ENCODE data around the gene MFSD2B.

The MFSD2B gene

GRCh38 chr2:24009680-24010476 lies at the start of gene MFSD2B:
Gene MFSD2B (plus strand): TSS chr2:24010085. CDS start chr2:24010097, 12 bp downstream.
- DNase-seq (ENCODE audit: low spot score in 2 of 2): no peak
- Histone ChIP-seq H3K4me1 (no peaks in the 10 kb centered on the region), H3K9me3 (no peaks in the 10 kb centered on the region), H3K4me3 (no peak within 1 kb of the TSS), H3K36me3 (replicated peaks) (no peaks in the 10 kb centered on the region), H3K27me3 (ENCODE audit: low read depth) (no peaks in the 10 kb centered on the region)
- in situ Hi-C loops (cut with MboI; ENCODE audit: low sequenced_read_pairs): no loop called here

- Histone ChIP-seq H3K4me3 (no peak overlapping the region), H3K27me3 (ENCODE audit: low read depth) (no peaks in the 10 kb centered on the region), H3K36me3 (replicated peaks) (peaks cover 9% of the 10 kb centered on the region), H3K4me1 (no peaks in the 10 kb centered on the region), H3K9me3 (no peaks in the 10 kb centered on the region)
- no peak for DNase-seq (ENCODE audit: low spot score in 2 of 2)
- in situ Hi-C loops (cut with MboI; ENCODE audit: low sequenced_read_pairs): no loop called here
Observed at GRCh38 chr2:23967846-23968245, 42.0 kb upstream of the MFSD2B start.

- Histone ChIP-seq H3K27me3 (ENCODE audit: low read depth) (no peaks in the 10 kb centered on the region), H3K4me3 (no peak overlapping the region), H3K4me1 (peaks cover 6% of the 10 kb centered on the region), H3K9me3 (no peaks in the 10 kb centered on the region), H3K36me3 (replicated peaks) (peaks cover 14% of the 10 kb centered on the region)
- DNase-seq (ENCODE audit: low spot score in 2 of 2): no peak
- in situ Hi-C loops (cut with MboI; ENCODE audit: low sequenced_read_pairs): no loop called here
Observed at GRCh38 chr2:23976883-23977282, 33.0 kb upstream of the MFSD2B start.

GRCh38 chr2:23988371-23988770 lies 21.5 kb upstream of the MFSD2B start:
- no peak for DNase-seq (ENCODE audit: low spot score in 2 of 2)
- H3K27me3 ChIP-seq (ENCODE audit: low read depth): no peaks in the 10 kb centered on the region
- no peak overlapping the region for H3K4me3 ChIP-seq
- peaks cover 17% of the 10 kb centered on the region for H3K36me3 ChIP-seq (replicated peaks)
- in situ Hi-C loops (cut with MboI; ENCODE audit: low sequenced_read_pairs): no loop called here
- H3K4me1 ChIP-seq: peaks cover 12% of the 10 kb centered on the region
- no peaks in the 10 kb centered on the region for H3K9me3 ChIP-seq

GRCh38 chr2:23992931-23993330 lies 17.0 kb upstream of the MFSD2B start:
- peaks cover 21% of the 10 kb centered on the region for H3K4me1 ChIP-seq
- H3K9me3 ChIP-seq: no peaks in the 10 kb centered on the region
- no peaks in the 10 kb centered on the region; the same call in 1 of the 2 replicates for H3K36me3 ChIP-seq (replicated peaks)
- no peaks in the 10 kb centered on the region for H3K27me3 ChIP-seq (ENCODE audit: low read depth)
- H3K4me3 ChIP-seq: no peak overlapping the region
- DNase-seq (ENCODE audit: low spot score in 2 of 2): peak in 1 of 2 experiments; percentile 94
- in situ Hi-C loops (cut with MboI; ENCODE audit: low sequenced_read_pairs): no loop called here

GRCh38 chr2:23993736-23994269 lies 16.1 kb upstream of the MFSD2B start:
- in situ Hi-C loops (cut with MboI; ENCODE audit: low sequenced_read_pairs): no loop called here

GRCh38 chr2:23994567-23994966 lies 15.3 kb upstream of the MFSD2B start:
- H3K36me3 ChIP-seq (replicated peaks): no peaks in the 10 kb centered on the region; the same call in 1 of the 2 replicates
- in situ Hi-C loops (cut with MboI; ENCODE audit: low sequenced_read_pairs): no loop called here

More at GRCh38 chr2:23993736-23994269, 16.1 kb upstream of the MFSD2B start:
- no peak overlapping the region for H3K4me3 ChIP-seq
- no peaks in the 10 kb centered on the region for H3K27me3 ChIP-seq (ENCODE audit: low read depth)
- DNase-seq (ENCODE audit: low spot score in 2 of 2): no peak
- H3K9me3 ChIP-seq: no peaks in the 10 kb centered on the region
- peaks cover 21% of the 10 kb centered on the region for H3K4me1 ChIP-seq
- no peaks in the 10 kb centered on the region; the same call in 1 of the 2 replicates for H3K36me3 ChIP-seq (replicated peaks)

GRCh38 chr2:24007693-24008092 lies 2.2 kb upstream of the MFSD2B start:
- in situ Hi-C loops (cut with MboI; ENCODE audit: low sequenced_read_pairs): no loop called here
- no peak for DNase-seq (ENCODE audit: low spot score in 2 of 2)
- H3K4me3 ChIP-seq: no peak overlapping the region
- no peaks in the 10 kb centered on the region for H3K9me3 ChIP-seq
- H3K27me3 ChIP-seq (ENCODE audit: low read depth): no peaks in the 10 kb centered on the region
- peaks cover 8% of the 10 kb centered on the region for H3K4me1 ChIP-seq
- H3K36me3 ChIP-seq (replicated peaks): no peaks in the 10 kb centered on the region

More at GRCh38 chr2:23994567-23994966, 15.3 kb upstream of the MFSD2B start:
- Histone ChIP-seq H3K4me3 (no peak overlapping the region), H3K4me1 (peaks cover 21% of the 10 kb centered on the region), H3K27me3 (ENCODE audit: low read depth) (no peaks in the 10 kb centered on the region), H3K9me3 (no peaks in the 10 kb centered on the region)
- no peak for DNase-seq (ENCODE audit: low spot score in 2 of 2)

GRCh38 chr2:24008672-24009366 lies 1.1 kb upstream of the MFSD2B start:
- Histone ChIP-seq H3K36me3 (replicated peaks) (no peaks in the 10 kb centered on the region), H3K4me3 (no peak overlapping the region)
- no peak for DNase-seq (ENCODE audit: low spot score in 2 of 2)

GRCh38 chr2:24009367-24009679 lies 562 bp upstream of the MFSD2B start:
- H3K4me3 ChIP-seq: no peak overlapping the region
- H3K9me3 ChIP-seq: no peaks in the 10 kb centered on the region
- no peak for DNase-seq (ENCODE audit: low spot score in 2 of 2)
- in situ Hi-C loops (cut with MboI; ENCODE audit: low sequenced_read_pairs): no loop called here
- H3K27me3 ChIP-seq (ENCODE audit: low read depth): no peaks in the 10 kb centered on the region
- H3K4me1 ChIP-seq: no peaks in the 10 kb centered on the region
- no peaks in the 10 kb centered on the region for H3K36me3 ChIP-seq (replicated peaks)

More at GRCh38 chr2:24008672-24009366, 1.1 kb upstream of the MFSD2B start:
- in situ Hi-C loops (cut with MboI; ENCODE audit: low sequenced_read_pairs): no loop called here
- Histone ChIP-seq H3K9me3 (no peaks in the 10 kb centered on the region), H3K27me3 (ENCODE audit: low read depth) (no peaks in the 10 kb centered on the region), H3K4me1 (no peaks in the 10 kb centered on the region; the same call in 1 of the 2 replicates)

- no peak overlapping the region for H3K4me3 ChIP-seq
- no peak for DNase-seq (ENCODE audit: low spot score in 2 of 2)
- in situ Hi-C loops (cut with MboI; ENCODE audit: low sequenced_read_pairs): no loop called here
Observed at GRCh38 chr2:24010477-24011249, 778 bp downstream of the MFSD2B start.

GRCh38 chr2:24011250-24012104 lies 1.6 kb downstream of the MFSD2B start:
- no peak for DNase-seq (ENCODE audit: low spot score in 2 of 2)
- no peaks in the 10 kb centered on the region for H3K4me1 ChIP-seq
- in situ Hi-C loops (cut with MboI; ENCODE audit: low sequenced_read_pairs): no loop called here

More at GRCh38 chr2:24010477-24011249, 778 bp downstream of the MFSD2B start:
- no peaks in the 10 kb centered on the region for H3K9me3 ChIP-seq
- no peaks in the 10 kb centered on the region for H3K36me3 ChIP-seq (replicated peaks)
- H3K27me3 ChIP-seq (ENCODE audit: low read depth): no peaks in the 10 kb centered on the region
- H3K4me1 ChIP-seq: no peaks in the 10 kb centered on the region

More at GRCh38 chr2:24011250-24012104, 1.6 kb downstream of the MFSD2B start:
- no peaks in the 10 kb centered on the region for H3K9me3 ChIP-seq
- H3K27me3 ChIP-seq (ENCODE audit: low read depth): no peaks in the 10 kb centered on the region
- no peaks in the 10 kb centered on the region for H3K36me3 ChIP-seq (replicated peaks)
- no peak overlapping the region for H3K4me3 ChIP-seq
